ENCODE results near the gene CLPTM1L. TPM values are rescaled to one million over a fixed set of nuclear protein-coding genes. Genes with fewer than 3 reads are reported as not detected.
"Not testable (repeated sequence)": the region's sequence is repeated elsewhere in the genome, so short reads cannot be mapped to it uniquely, and the experiment has no call there.

CLPTM1L gene
- total RNA-seq, 2 donors from 2014 or later = 93.1 to 102 TPM

DNA sequence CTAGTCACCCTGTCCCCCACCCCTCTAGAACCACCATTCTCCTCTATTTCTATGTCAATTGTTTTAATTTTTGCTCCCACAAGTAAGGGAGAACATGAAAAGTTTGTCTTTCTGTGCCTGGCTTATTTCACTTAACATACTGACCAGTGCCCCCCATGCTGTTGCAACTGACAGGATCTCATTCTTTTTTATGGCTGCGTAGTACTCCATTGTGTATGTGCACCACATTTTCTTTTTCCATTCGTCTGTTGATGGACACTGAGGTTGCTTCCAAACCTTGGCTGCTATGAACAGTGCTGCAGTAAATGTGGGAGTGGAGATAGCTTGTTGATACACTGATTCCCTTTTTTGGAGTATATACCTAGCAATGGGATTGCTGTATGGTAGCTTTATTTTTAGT lies 42.6 kb downstream of the CLPTM1L start:
- no peak for DNase-seq
- intact Hi-C loops (cut with DNase I, micrococcal nuclease) = no loop called here
- ATAC-seq = no peak

DNA sequence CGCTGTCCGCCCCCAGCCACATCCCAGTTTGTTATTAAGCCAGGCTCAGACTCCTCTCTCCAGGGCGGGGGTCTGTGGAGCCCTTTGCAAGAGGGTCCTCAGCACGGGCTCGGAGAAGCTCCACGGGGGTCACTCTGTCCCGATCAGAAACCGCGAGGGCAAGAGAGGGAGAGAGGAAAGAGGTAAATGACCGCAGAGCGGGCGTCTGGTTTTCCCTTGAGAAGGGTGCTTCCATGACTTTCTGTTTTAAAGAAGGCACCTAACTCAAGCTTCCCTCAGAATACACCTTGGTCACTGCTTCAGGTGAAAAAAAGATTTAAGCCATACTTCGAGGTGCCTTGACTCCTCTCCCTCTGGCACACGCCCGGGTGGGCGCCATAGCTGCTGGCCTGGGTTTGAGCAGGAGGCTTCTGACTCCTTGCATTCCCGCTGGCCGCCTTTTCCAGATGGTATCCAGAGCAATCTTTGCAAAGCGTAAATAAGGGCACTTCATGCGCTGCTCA lies 44.3 kb downstream of the CLPTM1L start:
- peak in 1 of 2 donors; percentile 22 for DNase-seq
- ATAC-seq = no peak
- intact Hi-C loops (cut with DNase I, micrococcal nuclease) = no loop called here

DNA sequence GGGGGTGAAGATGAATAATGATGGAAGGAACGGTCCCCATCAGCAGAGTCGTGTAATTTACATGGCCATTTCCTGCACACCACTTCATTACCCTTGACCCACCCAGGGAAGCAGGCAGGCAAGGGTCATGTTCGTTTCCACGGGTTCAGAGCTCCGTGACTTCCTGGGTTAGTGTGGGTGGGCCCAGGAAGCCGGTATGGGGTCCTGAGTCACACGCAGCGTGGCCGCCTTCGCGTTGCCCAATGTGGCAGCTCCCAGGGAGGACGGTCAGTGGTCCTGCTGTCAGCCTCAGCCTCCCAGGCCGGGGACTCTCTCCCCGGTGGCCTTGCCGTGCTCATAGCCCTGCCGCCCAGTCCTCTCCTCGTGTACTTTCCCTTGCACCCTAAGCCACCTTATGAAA lies 44.9 kb downstream of the CLPTM1L start:
- intact Hi-C loops (cut with DNase I, micrococcal nuclease) = no loop called here
- ATAC-seq (no peak), DNase-seq (no peak)

DNA sequence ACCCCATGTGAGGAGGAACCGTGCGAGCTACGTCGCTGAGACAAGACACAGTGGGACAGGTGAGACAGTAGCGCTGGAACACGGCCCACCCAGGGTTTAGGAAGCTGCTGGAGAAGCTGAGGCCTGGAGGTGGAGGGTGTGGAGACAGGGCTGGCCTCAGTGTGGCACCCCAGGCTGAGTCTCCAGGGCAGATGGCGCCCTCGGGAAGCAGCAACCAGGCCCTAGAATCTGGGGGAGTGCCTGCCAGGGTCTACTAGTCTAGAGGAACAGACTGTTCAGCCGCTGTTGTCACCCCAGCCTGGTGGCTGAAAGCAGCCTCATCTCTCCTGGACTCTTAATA lies 45.4 kb downstream of the CLPTM1L start:
- DNase-seq = no peak
- no peak for ATAC-seq
- intact Hi-C loops (cut with DNase I, micrococcal nuclease) = no loop called here

DNA sequence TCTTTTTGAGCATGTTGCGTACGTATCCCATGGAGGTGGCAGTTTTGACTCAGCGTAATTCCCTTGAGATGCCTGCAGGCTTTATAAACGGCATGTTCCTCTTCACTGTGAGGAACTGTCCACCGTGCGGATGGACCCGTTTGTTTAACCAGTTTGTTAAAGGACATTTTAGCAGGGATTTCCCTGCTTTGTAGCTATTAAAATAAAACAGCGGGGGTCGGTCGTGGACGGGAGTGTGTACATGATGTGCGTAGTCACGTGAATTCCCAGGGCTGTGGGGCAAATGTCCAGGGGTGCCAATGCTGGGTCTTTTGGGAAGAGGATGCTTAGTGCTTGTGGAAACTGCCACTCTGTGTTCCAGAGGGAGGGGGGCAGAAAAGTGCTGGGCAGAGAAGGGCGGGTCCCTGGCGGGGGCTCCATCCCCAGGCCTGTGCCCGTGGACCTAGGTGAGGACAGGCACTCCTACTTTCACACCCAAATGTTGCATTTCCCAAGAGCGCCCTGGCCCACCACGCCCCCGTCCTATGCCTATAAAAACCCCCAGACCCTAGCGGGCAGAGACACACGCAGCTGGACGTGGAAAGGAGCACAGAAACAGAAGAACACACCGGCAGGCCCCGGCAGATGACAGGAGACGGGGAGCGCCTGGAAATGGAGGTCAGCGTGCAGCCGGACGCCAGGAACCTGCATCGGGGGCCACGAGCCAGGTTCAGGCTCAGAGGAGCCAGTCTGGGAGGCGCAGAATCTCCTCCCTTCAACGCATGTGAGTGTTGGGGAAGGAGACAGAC lies 46.0 kb downstream of the CLPTM1L start:
- DNase-seq (peak in 1 of 2 donors; percentile 16), ATAC-seq (no peak)
- intact Hi-C loops (cut with DNase I, micrococcal nuclease) = no loop called here

DNA sequence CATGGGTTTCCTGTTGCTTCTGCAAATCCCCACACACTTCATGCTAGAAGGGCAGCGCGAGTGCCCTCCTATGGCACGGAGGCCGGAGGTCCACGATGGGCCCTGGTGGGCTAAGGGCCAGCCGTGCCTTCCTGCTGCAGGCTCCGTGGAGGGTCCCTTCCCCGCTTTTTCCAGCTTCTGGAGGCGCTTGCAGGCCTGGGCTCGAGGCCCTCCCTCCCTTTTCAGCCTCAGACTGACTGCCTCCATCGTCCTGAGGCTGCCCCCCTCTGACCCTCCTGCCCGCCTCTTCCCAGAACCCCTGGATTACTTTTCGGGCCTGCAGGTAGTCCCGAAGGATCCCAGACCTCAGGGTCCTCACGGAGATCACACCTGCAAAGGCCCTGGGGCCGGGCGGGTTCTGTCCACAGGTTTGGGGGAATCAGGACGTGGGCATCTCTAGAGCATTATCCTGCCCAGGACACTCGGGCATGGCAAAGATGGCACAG lies 46.8 kb downstream of the CLPTM1L start:
- DNase-seq = peak in 1 of 2 donors; percentile 19
- intact Hi-C loops (cut with DNase I, micrococcal nuclease) = no loop called here
- no peak for ATAC-seq

DNA sequence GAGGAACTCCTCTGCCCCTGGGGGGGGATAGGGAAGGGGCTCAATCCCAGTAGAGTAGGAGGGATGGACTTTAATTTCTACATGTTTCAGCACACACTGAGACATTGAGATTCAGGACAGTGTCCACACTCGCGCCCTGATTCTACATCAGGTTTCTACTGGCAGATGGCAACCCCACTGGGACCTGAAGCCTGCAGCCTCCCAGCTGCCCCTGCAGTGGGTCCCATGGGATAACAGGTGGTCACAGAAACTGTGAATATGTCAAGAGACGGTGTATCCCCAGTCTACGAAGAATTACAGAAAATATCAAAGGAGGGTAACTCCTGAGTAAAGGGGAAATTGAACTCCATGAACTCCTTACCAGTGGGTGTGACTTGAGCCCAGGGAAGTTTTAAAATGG lies 47.7 kb downstream of the CLPTM1L start:
- DNase-seq (no peak), ATAC-seq (no peak)
- intact Hi-C loops (cut with DNase I, micrococcal nuclease) = no loop called here

DNA sequence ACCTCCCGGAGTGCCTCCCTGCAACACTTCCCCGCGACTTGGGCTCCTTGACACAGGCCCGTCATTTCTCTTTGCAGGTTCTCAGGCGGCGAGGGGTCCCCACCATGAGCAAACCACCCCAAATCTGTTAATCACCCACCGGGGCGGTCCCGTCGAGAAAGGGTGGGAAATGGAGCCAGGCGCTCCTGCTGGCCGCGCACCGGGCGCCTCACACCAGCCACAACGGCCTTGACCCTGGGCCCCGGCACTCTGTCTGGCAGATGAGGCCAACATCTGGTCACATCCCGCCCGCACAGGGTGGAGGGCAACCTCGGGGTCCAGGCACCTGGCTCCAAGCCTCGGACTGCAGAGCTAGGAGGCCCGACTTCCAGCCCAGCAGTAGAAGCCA lies 49.3 kb downstream of the CLPTM1L start:
- DNase-seq = no peak
- ATAC-seq = no peak
- intact Hi-C loops (cut with DNase I, micrococcal nuclease) = no loop called here

DNA sequence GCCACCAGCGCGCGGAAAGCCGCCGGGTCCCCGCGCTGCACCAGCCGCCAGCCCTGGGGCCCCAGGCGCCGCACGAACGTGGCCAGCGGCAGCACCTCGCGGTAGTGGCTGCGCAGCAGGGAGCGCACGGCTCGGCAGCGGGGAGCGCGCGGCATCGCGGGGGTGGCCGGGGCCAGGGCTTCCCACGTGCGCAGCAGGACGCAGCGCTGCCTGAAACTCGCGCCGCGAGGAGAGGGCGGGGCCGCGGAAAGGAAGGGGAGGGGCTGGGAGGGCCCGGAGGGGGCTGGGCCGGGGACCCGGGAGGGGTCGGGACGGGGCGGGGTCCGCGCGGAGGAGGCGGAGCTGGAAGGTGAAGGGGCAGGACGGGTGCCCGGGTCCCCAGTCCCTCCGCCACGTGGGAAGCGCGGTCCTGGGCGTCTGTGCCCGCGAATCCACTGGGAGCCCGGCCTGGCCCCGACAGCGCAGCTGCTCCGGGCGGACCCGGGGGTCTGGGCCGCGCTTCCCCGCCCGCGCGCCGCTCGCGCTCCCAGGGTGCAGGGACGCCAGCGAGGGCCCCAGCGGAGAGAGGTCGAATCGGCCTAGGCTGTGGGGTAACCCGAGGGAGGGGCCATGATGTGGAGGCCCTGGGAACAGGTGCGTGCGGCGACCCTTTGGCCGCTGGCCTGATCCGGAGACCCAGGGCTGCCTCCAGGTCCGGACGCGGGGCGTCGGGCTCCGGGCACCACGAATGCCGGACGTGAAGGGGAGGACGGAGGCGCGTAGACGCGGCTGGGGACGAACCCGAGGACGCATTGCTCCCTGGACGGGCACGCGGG lies 49.9 kb downstream of the CLPTM1L start, which contains the start of gene TERT:
TERT (minus strand) TSS at position 234 of the 815 bp plus-strand sequence; CDS start at position 155, 79 bp downstream.
- ATAC-seq (peak; percentile 31), DNase-seq (peak; percentile 20 to 66)
- intact Hi-C loops (cut with DNase I, micrococcal nuclease) = no loop called here

DNA sequence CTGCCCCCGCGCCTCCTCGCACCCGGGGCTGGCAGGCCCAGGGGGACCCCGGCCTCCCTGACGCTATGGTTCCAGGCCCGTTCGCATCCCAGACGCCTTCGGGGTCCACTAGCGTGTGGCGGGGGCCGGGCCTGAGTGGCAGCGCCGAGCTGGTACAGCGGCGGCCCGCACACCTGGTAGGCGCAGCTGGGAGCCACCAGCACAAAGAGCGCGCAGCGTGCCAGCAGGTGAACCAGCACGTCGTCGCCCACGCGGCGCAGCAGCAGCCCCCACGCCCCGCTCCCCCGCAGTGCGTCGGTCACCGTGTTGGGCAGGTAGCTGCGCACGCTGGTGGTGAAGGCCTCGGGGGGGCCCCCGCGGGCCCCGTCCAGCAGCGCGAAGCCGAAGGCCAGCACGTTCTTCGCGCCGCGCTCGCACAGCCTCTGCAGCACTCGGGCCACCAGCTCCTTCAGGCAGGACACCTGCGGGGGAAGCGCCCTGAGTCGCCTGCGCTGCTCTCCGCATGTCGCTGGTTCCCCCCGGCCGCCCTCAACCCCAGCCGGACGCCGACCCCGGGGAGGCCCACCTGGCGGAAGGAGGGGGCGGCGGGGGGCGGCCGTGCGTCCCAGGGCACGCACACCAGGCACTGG lies 50.6 kb downstream of the CLPTM1L start:
- peak; percentile 24 to 26 for DNase-seq
- intact Hi-C loops (cut with DNase I, micrococcal nuclease) = no loop called here
- ATAC-seq = no peak

DNA sequence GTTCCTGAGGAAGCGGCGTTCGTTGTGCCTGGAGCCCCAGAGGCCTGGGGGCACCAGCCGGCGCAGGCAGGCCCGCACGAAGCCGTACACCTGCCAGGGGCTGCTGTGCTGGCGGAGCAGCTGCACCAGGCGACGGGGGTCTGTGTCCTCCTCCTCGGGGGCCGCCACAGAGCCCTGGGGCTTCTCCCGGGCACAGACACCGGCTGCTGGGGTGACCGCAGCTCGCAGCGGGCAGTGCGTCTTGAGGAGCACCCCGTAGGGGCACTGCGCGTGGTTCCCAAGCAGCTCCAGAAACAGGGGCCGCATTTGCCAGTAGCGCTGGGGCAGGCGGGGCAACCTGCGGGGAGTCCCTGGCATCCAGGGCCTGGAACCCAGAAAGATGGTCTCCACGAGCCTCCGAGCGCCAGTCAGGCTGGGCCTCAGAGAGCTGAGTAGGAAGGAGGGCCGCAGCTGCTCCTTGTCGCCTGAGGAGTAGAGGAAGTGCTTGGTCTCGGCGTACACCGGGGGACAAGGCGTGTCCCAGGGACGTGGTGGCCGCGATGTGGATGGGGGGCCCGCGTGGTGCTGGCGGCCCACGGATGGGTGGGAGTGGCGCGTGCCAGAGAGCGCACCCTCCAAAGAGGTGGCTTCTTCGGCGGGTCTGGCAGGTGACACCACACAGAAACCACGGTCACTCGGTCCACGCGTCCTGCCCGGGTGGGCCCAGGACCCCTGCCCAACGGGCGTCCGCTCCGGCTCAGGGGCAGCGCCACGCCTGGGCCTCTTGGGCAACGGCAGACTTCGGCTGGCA lies 51.3 kb downstream of the CLPTM1L start:
- no peak for ATAC-seq

DNA sequence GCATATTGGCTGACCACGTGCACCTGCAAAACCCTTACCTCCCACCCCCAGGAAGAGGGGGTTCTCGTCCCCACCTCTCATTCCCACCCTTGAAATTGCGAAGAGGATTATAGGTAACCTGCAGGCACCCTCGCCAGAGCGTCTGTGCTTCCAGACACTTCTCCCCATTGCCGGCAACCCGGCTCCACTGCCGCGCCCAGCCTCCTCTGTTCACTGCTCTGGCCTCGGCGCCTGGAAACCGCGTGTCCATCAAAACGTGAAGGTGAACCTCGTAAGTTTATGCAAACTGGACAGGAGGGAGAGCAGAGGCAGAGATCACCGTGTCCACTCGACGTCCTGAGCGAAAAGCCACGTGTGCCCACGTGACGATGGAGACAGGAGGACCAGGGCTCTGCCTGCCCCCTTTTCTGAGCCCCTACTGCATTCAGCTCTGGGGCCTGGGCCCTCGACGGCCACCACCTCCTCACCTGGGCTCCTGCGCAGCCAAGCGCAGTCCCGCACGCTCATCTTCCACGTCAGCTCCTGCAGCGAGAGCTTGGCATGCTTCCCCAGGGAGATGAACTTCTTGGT lies 52.0 kb downstream of the CLPTM1L start:
- intact Hi-C loops (cut with DNase I, micrococcal nuclease) = no loop called here
- no peak for DNase-seq
- no peak for ATAC-seq

More for the DNA sequence above, 51.3 kb downstream of the CLPTM1L start:
- DNase-seq = no peak
- intact Hi-C loops (cut with DNase I, micrococcal nuclease) = no loop called here

DNA sequence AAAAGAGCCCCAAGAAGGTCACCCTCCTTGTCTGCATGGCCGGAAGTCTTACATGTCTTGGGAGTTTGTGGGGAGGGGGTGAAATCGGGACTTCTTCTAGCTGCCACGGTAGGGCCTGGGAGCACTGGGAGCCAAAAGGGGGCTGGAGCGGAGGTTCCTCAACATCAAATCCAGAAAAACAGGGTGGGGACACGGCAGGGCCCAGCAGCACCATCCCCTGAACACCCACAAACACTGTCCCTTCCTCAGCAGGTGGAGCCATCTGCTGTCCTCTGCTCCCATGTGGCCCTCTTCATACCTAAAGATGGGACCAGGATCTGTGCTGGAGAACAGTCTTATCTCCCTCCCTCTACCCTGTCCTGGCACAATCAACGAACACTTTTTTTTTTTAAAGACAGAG lies 52.8 kb downstream of the CLPTM1L start:
- intact Hi-C loops (cut with DNase I, micrococcal nuclease) = no loop called here
- DNase-seq (peak in 1 of 2 donors; percentile 19), ATAC-seq (peak; percentile 72)

DNA sequence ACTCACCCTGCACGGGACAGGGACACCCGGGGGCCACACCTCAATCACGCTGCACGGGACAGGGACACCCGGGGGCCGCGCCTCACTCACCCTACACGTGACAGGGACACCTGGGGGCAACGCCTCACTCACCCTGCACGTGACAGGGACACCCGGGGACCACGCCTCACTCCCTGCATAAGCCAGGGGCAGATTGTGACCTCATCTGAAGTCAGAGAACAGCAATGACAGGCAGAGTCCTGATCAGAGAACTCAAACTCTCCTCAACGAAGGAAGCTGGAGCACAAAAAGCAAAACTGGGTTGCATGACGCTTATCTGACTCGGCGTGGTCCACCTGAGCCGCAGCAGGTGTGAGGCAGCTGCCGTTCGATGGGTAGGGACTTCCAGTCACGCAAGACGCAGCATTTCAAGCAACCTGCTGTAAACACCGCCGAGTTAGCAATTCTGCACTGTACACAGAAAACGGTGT lies 53.3 kb downstream of the CLPTM1L start:
- ATAC-seq (peak; percentile 75), DNase-seq (peak; percentile 60 to 75)

DNA sequence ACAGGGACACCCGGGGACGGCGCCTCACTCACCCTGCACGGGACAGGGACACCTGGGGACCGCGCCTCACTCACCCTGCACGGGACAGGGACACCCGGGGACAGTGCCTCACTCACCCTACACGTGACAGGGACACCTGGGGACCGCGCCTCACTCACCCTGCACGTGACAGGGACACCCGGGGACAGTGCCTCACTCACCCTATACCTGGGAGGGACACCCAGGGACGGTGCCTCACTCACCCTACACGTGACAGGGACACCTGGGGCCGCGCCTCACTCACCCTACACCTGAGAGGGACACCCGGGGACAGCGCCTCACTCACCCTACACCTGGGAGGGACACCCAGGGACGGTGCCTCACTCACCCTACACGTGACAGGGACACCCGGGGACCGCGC lies 53.9 kb downstream of the CLPTM1L start:
- intact Hi-C loops (cut with DNase I, micrococcal nuclease); ATAC-seq: not testable (repeated sequence)
- peak in 1 of 2 donors; percentile 29 for DNase-seq

More for the DNA sequence above, 53.3 kb downstream of the CLPTM1L start:
- intact Hi-C loops (cut with DNase I, micrococcal nuclease) = no loop called here

DNA sequence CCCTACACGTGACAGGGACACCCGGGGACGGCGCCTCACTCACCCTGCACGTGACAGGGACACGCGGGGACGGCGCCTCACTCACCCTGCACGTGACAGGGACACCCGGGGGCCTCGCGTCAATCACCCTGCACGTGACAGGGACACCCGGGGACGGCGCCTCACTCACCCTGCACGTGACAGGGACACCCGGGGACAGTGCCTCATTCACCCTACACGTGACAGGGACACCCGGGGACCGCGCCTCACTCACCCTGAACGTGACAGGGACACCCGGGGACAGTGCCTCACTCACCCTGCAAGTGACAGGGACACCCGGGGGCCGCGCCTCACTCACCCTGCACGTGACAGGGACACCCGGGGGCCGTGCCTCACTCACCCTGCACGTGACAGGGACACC lies 55.3 kb downstream of the CLPTM1L start:
- ATAC-seq; intact Hi-C loops (cut with DNase I, micrococcal nuclease); DNase-seq: not testable (repeated sequence)

DNA sequence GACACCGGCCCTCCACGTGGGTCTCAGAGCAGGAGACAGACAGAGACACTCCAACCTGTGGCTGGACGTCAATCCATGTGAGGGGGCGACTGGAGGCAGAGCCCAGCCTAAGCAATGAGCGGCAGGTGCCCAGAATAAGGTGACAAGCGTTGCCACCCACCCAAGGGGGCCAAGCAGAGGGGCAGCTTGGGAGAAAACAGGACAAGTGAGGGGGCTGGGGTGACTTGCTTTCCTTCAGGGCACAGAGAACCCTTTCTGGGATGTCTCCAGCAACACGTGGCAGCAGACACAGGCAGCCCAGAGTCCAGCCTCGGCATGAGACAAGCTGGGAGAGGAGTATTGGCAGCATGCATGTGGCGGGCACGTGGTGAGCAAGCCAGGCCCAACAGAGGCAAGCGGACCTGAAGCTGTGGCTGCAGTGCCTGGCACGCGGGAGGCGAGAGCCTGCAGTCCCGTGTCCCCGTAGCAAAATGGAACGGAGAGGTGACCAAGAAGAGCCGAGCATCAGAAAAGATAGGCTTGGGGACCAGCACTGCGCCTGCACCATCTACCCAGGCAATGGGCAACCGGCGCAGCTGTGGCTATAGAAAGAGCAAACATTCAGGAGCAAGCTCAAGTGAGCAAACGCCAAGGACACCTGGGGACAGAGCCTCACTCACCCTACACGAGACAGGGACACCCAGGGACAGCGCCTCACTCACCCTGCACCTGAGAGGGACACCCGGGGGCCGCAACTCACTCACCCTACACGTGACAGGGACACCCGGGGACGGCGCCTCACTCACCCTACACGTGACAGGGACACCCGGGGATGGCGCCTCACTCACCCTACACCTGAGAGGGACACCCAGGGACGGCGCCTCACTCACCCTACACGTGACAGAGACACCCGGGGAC lies 56.2 kb downstream of the CLPTM1L start:
- DNase-seq (no peak), ATAC-seq (no peak)
- intact Hi-C loops (cut with DNase I, micrococcal nuclease) = no loop called here

Measured in left colon (tissue), 2 donors.